IMR-90 (cell line): ENCODE measurements around the gene TTLL9.

Experiments
- FOS ChIP-seq: fragments of 150-350 bp; IDR thresholded peaks from 2 replicates; pipeline ENCODE4 v1.6.1; 2016; ENCODE audit warnings: low read depth, low read length
- MAZ ChIP-seq: IDR thresholded peaks from 2 replicates; pipeline ENCODE4 v1.6.1; 2012; ENCODE audit warnings: low read depth, mild to moderate bottlenecking, low read length, improper control_type of control experiment, moderate library complexity, borderline replicate concordance
- POLR2A ChIP-seq: IDR thresholded peaks from 2 replicates; pipeline ENCODE4 v1.6.1; 2012; ENCODE audit warnings: mild to moderate bottlenecking, low read depth, low read length
- RFX5 ChIP-seq: IDR thresholded peaks from 2 replicates; pipeline ENCODE4 v1.8.0; 2012; ENCODE audit warnings: low read depth, mild to moderate bottlenecking, low read length, moderate library complexity
- TF ChIP-seq, protein P1 (sequence below): conservative IDR thresholded peaks from 2 replicates; pipeline ENCODE4 v1.5.1; 2012; ENCODE audit warnings: mild to moderate bottlenecking, low read depth, low read length, improper control_type of control experiment
- TF ChIP-seq, protein P2 (sequence below): fragments of 150-350 bp; IDR thresholded peaks from 2 replicates; pipeline ENCODE4 v1.6.1; 2016; ENCODE audit warnings: low read depth, mild to moderate bottlenecking, low read length, moderate library complexity, borderline replicate concordance

DNA sequence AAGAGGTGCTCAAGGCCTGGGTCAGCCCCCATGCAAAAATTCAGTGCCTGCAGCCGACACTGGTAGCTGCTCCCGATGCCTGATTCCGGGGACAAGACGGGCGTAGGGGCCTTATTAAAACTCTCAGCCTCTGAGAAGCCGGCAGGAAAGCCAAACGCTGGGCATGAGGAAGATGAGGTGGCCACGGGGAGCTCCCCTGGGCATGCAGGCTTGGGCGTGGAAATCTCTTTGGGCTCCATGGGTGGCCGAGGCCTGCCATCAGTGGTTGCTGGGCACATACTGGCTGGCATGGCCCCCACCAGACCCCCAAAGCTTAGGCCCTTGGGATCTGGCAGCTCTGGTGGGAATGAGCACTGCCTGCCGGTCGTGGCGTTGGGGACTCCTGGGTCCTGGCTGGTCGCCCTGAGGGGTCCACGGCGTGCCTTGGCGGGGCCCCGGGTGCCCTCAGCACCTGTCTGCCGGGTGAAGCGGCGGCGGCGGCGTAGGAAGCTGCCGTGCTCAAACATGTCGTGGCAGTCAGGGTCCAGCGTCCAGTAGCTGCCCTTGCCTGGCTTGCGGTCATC lies 25.6 kb upstream of the TTLL9 start:
- TF ChIP-seq, protein P1, sequence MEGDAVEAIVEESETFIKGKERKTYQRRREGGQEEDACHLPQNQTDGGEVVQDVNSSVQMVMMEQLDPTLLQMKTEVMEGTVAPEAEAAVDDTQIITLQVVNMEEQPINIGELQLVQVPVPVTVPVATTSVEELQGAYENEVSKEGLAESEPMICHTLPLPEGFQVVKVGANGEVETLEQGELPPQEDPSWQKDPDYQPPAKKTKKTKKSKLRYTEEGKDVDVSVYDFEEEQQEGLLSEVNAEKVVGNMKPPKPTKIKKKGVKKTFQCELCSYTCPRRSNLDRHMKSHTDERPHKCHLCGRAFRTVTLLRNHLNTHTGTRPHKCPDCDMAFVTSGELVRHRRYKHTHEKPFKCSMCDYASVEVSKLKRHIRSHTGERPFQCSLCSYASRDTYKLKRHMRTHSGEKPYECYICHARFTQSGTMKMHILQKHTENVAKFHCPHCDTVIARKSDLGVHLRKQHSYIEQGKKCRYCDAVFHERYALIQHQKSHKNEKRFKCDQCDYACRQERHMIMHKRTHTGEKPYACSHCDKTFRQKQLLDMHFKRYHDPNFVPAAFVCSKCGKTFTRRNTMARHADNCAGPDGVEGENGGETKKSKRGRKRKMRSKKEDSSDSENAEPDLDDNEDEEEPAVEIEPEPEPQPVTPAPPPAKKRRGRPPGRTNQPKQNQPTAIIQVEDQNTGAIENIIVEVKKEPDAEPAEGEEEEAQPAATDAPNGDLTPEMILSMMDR, result no peak
- TF ChIP-seq RFX5 (no peak), POLR2A (no peak), MAZ (no peak), FOS (no peak)
- TF ChIP-seq, protein P2, sequence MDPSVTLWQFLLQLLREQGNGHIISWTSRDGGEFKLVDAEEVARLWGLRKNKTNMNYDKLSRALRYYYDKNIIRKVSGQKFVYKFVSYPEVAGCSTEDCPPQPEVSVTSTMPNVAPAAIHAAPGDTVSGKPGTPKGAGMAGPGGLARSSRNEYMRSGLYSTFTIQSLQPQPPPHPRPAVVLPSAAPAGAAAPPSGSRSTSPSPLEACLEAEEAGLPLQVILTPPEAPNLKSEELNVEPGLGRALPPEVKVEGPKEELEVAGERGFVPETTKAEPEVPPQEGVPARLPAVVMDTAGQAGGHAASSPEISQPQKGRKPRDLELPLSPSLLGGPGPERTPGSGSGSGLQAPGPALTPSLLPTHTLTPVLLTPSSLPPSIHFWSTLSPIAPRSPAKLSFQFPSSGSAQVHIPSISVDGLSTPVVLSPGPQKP, result no peak
